ENCODE data around the gene ANKRD6. TPM values are rescaled to one million over a fixed set of nuclear protein-coding genes. Genes with fewer than 3 reads are reported as not detected.

The ANKRD6 gene
- total RNA-seq, 1 experiment from 2014 or later, result 14.7 TPM

- intact Hi-C loops (cut with micrococcal nuclease; ENCODE audit: unreplicated experiment), result no loop called here
- no TSS peak for BruUV-seq (replicated peaks)
- Mint-ChIP-seq H3K27me3 (ENCODE audit: unreplicated experiment) (no peaks in the 10 kb centered on the region), H3K9me3 (ENCODE audit: low read depth, unreplicated experiment) (no peaks in the 10 kb centered on the region), H3K27ac (ENCODE audit: unreplicated experiment) (no peak overlapping the region), H3K4me1 (ENCODE audit: low read depth, unreplicated experiment) (no peaks in the 10 kb centered on the region), H3K4me3 (ENCODE audit: low read depth, unreplicated experiment) (no peak overlapping the region), H3K36me3 (ENCODE audit: insufficient read depth, unreplicated experiment) (no peaks in the 10 kb centered on the region)
- no peak for DNase-seq
- TF ChIP-seq CTCF (IDR thresholded peaks at IDR 0.05; ENCODE audit: unreplicated experiment), result no peak
- CTCF ChIA-PET, result no interaction called here
These were observed 131.9 kb downstream of the ANKRD6 start for GRCh38 chr6:89564752-89565427.

GRCh38 chr6:89566008-89566800, 133.3 kb downstream of the ANKRD6 start:
- no TSS peak for BruUV-seq (replicated peaks)
- no peaks in the 10 kb centered on the region for H3K4me1 Mint-ChIP-seq (ENCODE audit: low read depth, unreplicated experiment)
- H3K27ac Mint-ChIP-seq (ENCODE audit: unreplicated experiment), result no peak overlapping the region
- H3K27me3 Mint-ChIP-seq (ENCODE audit: unreplicated experiment), result no peaks in the 10 kb centered on the region
- DNase-seq, result no peak
- CTCF ChIA-PET, result no interaction called here
- intact Hi-C loops (cut with micrococcal nuclease; ENCODE audit: unreplicated experiment), result no loop called here
- TF ChIP-seq CTCF (IDR thresholded peaks at IDR 0.05; ENCODE audit: unreplicated experiment), result no peak
- no peaks in the 10 kb centered on the region for H3K9me3 Mint-ChIP-seq (ENCODE audit: low read depth, unreplicated experiment)
- H3K36me3 Mint-ChIP-seq (ENCODE audit: insufficient read depth, unreplicated experiment), result no peaks in the 10 kb centered on the region
- no peak overlapping the region for H3K4me3 Mint-ChIP-seq (ENCODE audit: low read depth, unreplicated experiment)

GRCh38 chr6:89566930-89567629, 134.1 kb downstream of the ANKRD6 start:
- no peak for TF ChIP-seq CTCF (IDR thresholded peaks at IDR 0.05; ENCODE audit: unreplicated experiment)
- Mint-ChIP-seq H3K27ac (ENCODE audit: unreplicated experiment) (no peak overlapping the region), H3K4me1 (ENCODE audit: low read depth, unreplicated experiment) (no peaks in the 10 kb centered on the region), H3K36me3 (ENCODE audit: insufficient read depth, unreplicated experiment) (no peaks in the 10 kb centered on the region), H3K27me3 (ENCODE audit: unreplicated experiment) (no peaks in the 10 kb centered on the region), H3K9me3 (ENCODE audit: low read depth, unreplicated experiment) (no peaks in the 10 kb centered on the region), H3K4me3 (ENCODE audit: low read depth, unreplicated experiment) (no peak overlapping the region)
- intact Hi-C loops (cut with micrococcal nuclease; ENCODE audit: unreplicated experiment), result no loop called here
- DNase-seq, result no peak
- CTCF ChIA-PET, result no interaction called here
- BruUV-seq (replicated peaks), result no TSS peak

GRCh38 chr6:89567630-89568390, 134.9 kb downstream of the ANKRD6 start:
- no peaks in the 10 kb centered on the region for H3K4me1 Mint-ChIP-seq (ENCODE audit: low read depth, unreplicated experiment)
- no TSS peak for BruUV-seq (replicated peaks)
- no peaks in the 10 kb centered on the region for H3K9me3 Mint-ChIP-seq (ENCODE audit: low read depth, unreplicated experiment)
- H3K4me3 Mint-ChIP-seq (ENCODE audit: low read depth, unreplicated experiment), result no peak overlapping the region
- CTCF ChIA-PET, result no interaction called here
- H3K27me3 Mint-ChIP-seq (ENCODE audit: unreplicated experiment), result no peaks in the 10 kb centered on the region
- no peak for DNase-seq
- intact Hi-C loops (cut with micrococcal nuclease; ENCODE audit: unreplicated experiment), result no loop called here
- no peak for TF ChIP-seq CTCF (IDR thresholded peaks at IDR 0.05; ENCODE audit: unreplicated experiment)
- no peaks in the 10 kb centered on the region for H3K36me3 Mint-ChIP-seq (ENCODE audit: insufficient read depth, unreplicated experiment)
- H3K27ac Mint-ChIP-seq (ENCODE audit: unreplicated experiment), result no peak overlapping the region
